Suprapubic skin (tissue), 4 donors: ENCODE data around the gene IKZF1. TPM values are rescaled to one million over a fixed set of nuclear protein-coding genes. Genes with fewer than 3 reads are reported as not detected.

Experiments
- DNase-seq, 2 donors: peaks; one replicate each; pipeline ENCODE4 v3.0.0-alpha.2; 2019; ENCODE audit warnings: low spot score in 2 of 2
- H3K27ac ChIP-seq: fragments of 200-600 bp; sonication (generic); one replicate; pipeline ENCODE4 v1.5.1; 2019
- H3K27me3 ChIP-seq: fragments of 200-600 bp; sonication (generic); one replicate; pipeline ENCODE4 v1.5.1; 2019
- H3K36me3 ChIP-seq: fragments of 200-600 bp; sonication (generic); one replicate; pipeline ENCODE4 v1.5.1; 2019
- H3K4me1 ChIP-seq: fragments of 200-600 bp; sonication (generic); one replicate; pipeline ENCODE4 v1.5.1; 2019
- H3K4me3 ChIP-seq: fragments of 200-600 bp; sonication (generic); one replicate; pipeline ENCODE4 v1.5.1; 2019; ENCODE audit warnings: mild to moderate bottlenecking
- H3K9me3 ChIP-seq: fragments of 200-600 bp; sonication (generic); one replicate; pipeline ENCODE4 v1.5.1; 2019
- EP300 ChIP-seq: sonication (generic); formaldehyde crosslinking; IDR thresholded peaks from one replicate; pipeline ENCODE4 v1.6.1; 2017; ENCODE audit warnings: antibody characterized with exemption
- POLR2A ChIP-seq, 2 donors: fragments of 450-650 bp; IDR thresholded peaks; one replicate each; pipeline ENCODE4 v1.6.1; 2017; ENCODE audit warnings: antibody characterized with exemption in 2 of 2, mild to moderate bottlenecking in 2 of 2, moderate library complexity in 2 of 2
- POLR2AphosphoS5 ChIP-seq, 3 donors: sonication (generic); formaldehyde crosslinking; IDR thresholded peaks; one replicate each; pipeline ENCODE4 v1.6.1; 2017; ENCODE audit warnings: antibody characterized with exemption in 3 of 3
- WGBS: methylation state at CpG from one replicate; pipeline ENCODE4 v1.1.5; 2018; 5-methylcytosine and 5-hydroxymethylcytosine counted together
- total RNA-seq, 4 donors: library from RNA; depleted of rRNA; stranded (reverse); fragments of >200 nt; gene quantifications; one replicate each; pipeline ENCODE4 v1.1.0, GENCODE V29; 2016
- TF ChIP-seq, protein P1 (sequence below), 2 donors: fragments of 200-600 bp in 1 of 2; fragments of 450-650 bp in 1 of 2; sonication (generic) in 1 of 2; IDR thresholded peaks; one replicate each; pipeline ENCODE4 v1.5.1; 2016 to 2019; ENCODE audit warnings: antibody characterized with exemption in 2 of 2, mild to moderate bottlenecking in 1 of 2, moderate library complexity in 1 of 2

IKZF1 gene
- total RNA-seq, 4 donors from 2014 or later, result 3.2 to 17.5 (median 6.2) TPM

DNA sequence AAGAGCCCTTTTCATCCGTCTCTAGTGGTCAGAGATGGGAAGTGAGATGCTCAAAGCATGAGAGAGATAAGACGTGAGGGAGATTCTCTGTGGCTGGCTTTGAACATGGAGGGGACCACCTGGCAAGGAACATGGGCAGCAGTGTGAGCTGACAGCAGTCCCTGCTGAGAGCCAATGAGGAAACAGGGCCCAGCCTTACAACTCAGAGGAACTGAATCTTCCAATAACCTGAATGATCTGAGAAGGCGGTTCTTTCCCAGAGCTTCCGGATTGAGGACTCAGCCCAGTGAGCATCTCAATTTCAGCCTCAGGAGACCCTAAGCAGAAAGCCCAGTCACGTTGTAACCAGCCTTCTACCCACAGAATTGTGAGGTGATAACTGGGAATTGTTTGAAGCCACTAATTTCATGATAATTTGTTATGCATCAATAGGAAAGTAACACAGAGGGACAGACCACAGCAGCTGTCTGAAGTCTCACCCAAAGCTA is 33.9 kb upstream of the IKZF1 start:
- Histone ChIP-seq H3K4me3 (no peak overlapping the region), H3K27ac (no peak overlapping the region), H3K27me3 (no peaks in the 10 kb centered on the region), H3K9me3 (no peaks in the 10 kb centered on the region), H3K36me3 (no peaks in the 10 kb centered on the region), H3K4me1 (no peaks in the 10 kb centered on the region)
- 76% methylated on average over 5 of the region's 5 CpGs for WGBS
- DNase-seq, result no peak
- no peak for TF ChIP-seq POLR2AphosphoS5 (IDR thresholded peaks at IDR 0.05)
- TF ChIP-seq EP300, result no peak
- TF ChIP-seq, protein P1, sequence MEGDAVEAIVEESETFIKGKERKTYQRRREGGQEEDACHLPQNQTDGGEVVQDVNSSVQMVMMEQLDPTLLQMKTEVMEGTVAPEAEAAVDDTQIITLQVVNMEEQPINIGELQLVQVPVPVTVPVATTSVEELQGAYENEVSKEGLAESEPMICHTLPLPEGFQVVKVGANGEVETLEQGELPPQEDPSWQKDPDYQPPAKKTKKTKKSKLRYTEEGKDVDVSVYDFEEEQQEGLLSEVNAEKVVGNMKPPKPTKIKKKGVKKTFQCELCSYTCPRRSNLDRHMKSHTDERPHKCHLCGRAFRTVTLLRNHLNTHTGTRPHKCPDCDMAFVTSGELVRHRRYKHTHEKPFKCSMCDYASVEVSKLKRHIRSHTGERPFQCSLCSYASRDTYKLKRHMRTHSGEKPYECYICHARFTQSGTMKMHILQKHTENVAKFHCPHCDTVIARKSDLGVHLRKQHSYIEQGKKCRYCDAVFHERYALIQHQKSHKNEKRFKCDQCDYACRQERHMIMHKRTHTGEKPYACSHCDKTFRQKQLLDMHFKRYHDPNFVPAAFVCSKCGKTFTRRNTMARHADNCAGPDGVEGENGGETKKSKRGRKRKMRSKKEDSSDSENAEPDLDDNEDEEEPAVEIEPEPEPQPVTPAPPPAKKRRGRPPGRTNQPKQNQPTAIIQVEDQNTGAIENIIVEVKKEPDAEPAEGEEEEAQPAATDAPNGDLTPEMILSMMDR (IDR thresholded peaks at IDR 0.05), result no peak
- TF ChIP-seq POLR2A (IDR thresholded peaks at IDR 0.05), result no peak

DNA sequence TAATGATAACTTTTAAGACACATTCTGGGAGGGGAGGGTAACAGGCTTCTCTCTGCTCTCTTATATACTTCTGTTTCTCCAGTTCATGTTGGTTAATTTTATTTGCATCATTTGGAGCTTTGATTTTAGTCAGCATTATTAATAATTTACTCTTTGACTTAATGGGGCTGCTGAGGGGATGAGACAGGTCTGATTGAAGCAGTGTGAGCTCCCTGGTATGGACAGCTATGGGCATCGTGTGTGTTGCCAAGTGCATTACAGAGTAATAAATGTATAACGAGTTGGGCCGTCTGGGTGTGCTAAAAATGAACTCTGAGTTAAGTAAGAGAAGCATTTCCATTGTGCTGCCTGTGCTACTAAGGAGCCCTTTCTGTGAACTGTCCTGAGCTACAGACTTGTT is 31.7 kb upstream of the IKZF1 start:
- no peak overlapping the region for H3K27ac ChIP-seq
- no peaks in the 10 kb centered on the region for H3K27me3 ChIP-seq
- H3K36me3 ChIP-seq, result no peaks in the 10 kb centered on the region
- H3K4me3 ChIP-seq, result no peak overlapping the region
- DNase-seq, result no peak
- H3K9me3 ChIP-seq, result no peaks in the 10 kb centered on the region
- 59% methylated on average over 3 of the region's 3 CpGs for WGBS
- H3K4me1 ChIP-seq, result no peaks in the 10 kb centered on the region
- TF ChIP-seq EP300, result no peak
- TF ChIP-seq POLR2AphosphoS5 (IDR thresholded peaks at IDR 0.05), result no peak
- TF ChIP-seq, protein P1 (IDR thresholded peaks at IDR 0.05), result no peak
- no peak for TF ChIP-seq POLR2A (IDR thresholded peaks at IDR 0.05)

DNA sequence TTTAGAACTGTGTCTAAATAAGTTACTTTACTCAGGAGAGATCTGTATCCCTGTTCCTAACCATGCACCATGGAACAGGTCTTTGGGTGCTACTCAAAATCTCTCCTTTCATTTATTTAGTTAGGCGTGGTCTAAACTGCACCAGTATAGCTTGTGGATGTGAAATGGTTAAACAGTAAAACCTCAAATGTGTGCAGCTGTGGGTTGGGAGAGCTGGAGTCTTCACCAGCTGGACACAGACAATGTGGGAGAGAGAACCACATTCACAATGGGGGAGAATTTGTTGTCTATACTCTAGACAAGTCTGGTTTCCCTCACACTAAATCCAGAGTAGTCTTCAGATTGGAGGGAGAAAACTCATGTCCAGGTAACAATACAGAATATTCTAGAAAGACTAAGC is 31.2 kb upstream of the IKZF1 start:
- Histone ChIP-seq H3K27ac (no peak overlapping the region), H3K4me3 (no peak overlapping the region), H3K4me1 (no peaks in the 10 kb centered on the region), H3K27me3 (no peaks in the 10 kb centered on the region), H3K36me3 (no peaks in the 10 kb centered on the region), H3K9me3 (no peaks in the 10 kb centered on the region)
- TF ChIP-seq, protein P1 (IDR thresholded peaks at IDR 0.05), result no peak
- TF ChIP-seq EP300 (no peak), POLR2AphosphoS5 (IDR thresholded peaks at IDR 0.05) (no peak), POLR2A (IDR thresholded peaks at IDR 0.05) (no peak)
- WGBS, result 88% methylated on average over 1 of the region's 1 CpG
- no peak for DNase-seq

DNA sequence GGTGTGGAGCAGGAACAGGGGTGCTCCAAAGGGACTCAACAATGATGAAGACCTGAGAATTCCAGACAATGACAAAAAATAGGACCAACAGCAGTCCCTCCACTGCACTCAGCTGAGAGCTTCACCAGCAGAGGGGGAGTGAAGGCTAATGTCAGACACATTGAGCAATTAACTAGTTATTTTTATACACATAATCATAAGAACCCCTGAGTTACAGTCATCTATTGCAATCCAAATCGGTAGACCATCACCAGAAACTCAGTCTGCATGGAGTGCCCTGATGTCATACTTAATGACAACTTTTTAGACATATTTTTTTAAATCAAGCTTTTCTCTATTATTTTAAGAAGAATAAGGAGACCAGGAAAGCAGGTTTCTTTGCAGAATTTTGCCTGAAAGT is 30.6 kb upstream of the IKZF1 start:
- WGBS, result 62% methylated on average over 1 of the region's 1 CpG
- no peak for DNase-seq

DNA sequence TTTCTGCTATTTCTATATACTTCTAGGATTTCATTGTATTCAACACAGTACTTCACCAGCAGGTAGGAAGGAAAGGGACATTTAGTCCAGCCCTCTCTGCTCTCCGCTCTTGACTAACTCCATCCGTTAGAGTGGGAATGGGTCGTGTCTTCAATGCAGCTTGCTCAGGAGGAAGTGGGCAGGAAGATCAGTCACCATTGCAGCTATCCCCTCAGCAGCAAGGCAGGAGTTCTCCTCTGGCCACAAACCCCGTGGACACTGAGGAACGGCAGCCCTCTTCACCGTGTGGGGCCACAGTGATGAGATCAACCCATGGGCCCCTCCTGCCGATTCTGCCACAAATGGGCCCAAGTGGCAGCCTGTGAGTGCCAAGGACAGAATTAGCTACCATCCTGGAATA is 30.2 kb upstream of the IKZF1 start:
- 64% methylated on average over 6 of the region's 7 CpGs for WGBS
- TF ChIP-seq, protein P1 (IDR thresholded peaks at IDR 0.05), result no peak
- TF ChIP-seq POLR2A (IDR thresholded peaks at IDR 0.05) (no peak), POLR2AphosphoS5 (IDR thresholded peaks at IDR 0.05) (no peak), EP300 (no peak)
- Histone ChIP-seq H3K27ac (no peak overlapping the region), H3K36me3 (no peaks in the 10 kb centered on the region), H3K4me1 (no peaks in the 10 kb centered on the region), H3K9me3 (no peaks in the 10 kb centered on the region), H3K4me3 (no peak overlapping the region), H3K27me3 (no peaks in the 10 kb centered on the region)
- DNase-seq, result no peak

More for the DNA sequence above, 30.6 kb upstream of the IKZF1 start:
- Histone ChIP-seq H3K9me3 (no peaks in the 10 kb centered on the region), H3K4me1 (no peaks in the 10 kb centered on the region), H3K36me3 (no peaks in the 10 kb centered on the region), H3K27me3 (no peaks in the 10 kb centered on the region), H3K4me3 (no peak overlapping the region), H3K27ac (no peak overlapping the region)
- no peak for TF ChIP-seq EP300
- TF ChIP-seq POLR2A (IDR thresholded peaks at IDR 0.05), result no peak
- TF ChIP-seq POLR2AphosphoS5 (IDR thresholded peaks at IDR 0.05), result no peak
- TF ChIP-seq, protein P1 (IDR thresholded peaks at IDR 0.05), result no peak
